Anterior cingulate cortex (tissue), 58 donors: ENCODE measurements around the gene IER5.

ENCODE experiments used
- DNase-seq, 58 donors: peaks; one replicate each; lab custom pipeline; 2025; lab: John Stamatoyannopoulos, UW

The IER5 gene

DNA sequence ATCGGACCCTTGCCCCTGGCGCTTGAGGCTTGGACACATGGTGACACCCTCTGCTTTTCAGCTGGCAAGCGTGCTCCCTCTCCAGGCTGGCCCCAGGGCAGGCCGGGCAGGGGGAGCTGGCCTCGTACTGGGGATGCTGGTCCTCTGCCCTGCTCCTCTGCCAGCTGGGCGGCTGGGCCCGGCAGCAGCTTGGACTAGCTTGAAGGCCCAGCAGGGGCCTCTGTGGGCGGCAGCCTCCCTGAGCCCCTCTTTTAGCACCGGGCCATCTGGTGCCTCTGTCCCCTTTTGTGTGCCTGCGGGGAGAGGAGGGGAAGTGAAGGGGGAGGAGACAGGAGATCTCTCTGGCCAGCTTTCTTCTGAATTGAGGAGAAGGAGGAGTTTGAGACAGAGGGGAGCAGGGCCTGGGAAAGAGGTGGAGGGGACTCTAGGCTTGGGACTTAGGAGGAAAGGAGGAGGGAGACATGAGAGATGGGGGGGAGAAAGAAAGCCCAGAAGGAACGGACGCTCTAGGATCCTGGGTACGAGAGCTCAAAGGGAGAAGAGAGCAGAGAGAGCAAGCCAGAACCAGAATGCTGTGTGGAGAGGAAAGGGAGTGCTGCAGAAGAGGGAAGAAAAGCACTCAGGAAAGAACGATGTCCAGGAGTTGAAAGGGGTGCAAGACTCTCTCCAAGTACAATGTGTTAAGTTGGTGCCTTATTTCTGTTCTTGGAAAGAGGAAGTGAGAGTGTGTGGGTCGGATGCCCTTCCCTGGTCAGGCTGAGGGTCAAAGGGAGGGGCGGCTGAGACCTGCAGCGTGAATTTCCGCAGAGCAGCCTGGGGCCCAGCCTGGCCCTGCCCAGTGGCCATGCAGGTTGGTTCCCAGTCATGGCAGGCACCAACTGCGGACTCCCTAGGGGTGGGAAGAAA is 40.3 kb downstream of the IER5 start:
- DNase-seq = peak in 8 of 58 donors; percentile 11 to 46 (median 22)

DNA sequence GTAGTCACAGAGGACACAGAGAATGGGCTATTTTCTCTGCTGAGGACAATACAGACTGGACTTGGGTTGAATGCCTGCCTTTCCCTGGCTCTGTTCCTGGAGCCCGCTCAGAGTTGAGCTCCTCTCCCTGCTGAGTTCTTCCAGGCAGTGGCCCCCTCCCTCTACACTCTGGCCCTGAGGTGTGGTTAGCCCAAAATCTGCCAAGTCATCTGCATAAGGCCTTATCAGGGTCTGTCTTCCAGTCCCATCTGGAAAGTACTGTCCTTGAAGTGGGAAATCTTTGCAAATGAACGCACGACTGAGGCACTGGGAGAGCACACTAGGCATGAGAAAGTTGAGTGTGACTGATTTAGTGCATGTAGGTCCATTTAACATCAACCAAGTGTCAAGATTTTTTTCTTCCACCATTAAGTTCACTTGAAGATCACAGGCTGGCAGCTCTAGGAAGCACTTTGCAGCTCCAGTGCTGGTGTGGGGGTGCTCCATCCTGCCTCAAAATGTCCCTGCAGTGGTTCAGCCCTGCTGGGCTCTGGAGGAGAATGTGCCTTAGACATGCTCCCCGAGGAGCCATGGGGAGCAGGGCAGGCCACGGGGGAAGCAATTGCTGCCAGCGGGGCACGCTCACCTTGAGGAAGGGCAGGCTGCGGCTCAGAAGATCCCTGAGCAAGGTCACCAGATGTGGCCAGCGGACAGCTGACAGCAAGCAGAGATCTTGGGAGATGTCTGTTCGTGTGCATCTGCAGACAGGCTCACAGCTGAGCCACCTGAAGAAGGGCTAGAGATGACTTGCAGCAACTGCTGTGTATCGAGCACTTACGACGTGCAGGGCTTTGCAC is 41.5 kb downstream of the IER5 start:
- peak in 15 of 58 donors; percentile 8 to 58 (median 27) for DNase-seq

DNA sequence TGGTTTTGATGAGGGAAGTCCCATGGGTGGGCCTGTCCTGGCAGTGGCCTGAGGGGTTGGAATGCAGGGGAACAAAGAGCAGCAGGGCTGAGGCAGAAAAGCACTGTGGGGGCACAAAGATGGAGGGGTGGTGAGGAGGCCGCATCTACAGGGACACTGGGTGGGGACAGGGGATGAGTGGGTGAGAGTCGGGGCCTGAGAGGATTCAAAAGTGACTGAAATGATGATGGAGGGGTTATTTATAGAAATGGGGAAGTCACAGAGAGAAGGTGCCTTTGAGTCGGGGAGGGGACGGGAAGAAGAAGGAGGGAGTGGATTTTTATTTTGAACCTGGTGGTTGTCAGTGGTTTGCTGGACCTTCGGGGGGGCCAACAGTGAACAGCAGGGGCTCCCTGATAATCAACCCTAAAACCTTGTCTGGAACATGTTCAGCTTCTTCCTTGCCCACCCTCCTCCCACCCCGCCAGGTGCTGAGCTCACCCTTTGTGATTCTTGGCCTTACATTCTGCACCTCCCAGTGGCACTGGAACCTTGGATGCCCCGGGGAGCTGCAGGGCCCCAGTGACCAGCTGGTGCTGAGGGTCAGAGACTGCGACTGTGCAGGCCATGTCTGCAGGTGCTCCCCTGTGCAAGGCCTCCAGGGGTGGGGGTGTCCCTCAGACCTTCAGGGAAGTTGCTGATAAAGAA is 42.9 kb downstream of the IER5 start:
- no peak for DNase-seq

DNA sequence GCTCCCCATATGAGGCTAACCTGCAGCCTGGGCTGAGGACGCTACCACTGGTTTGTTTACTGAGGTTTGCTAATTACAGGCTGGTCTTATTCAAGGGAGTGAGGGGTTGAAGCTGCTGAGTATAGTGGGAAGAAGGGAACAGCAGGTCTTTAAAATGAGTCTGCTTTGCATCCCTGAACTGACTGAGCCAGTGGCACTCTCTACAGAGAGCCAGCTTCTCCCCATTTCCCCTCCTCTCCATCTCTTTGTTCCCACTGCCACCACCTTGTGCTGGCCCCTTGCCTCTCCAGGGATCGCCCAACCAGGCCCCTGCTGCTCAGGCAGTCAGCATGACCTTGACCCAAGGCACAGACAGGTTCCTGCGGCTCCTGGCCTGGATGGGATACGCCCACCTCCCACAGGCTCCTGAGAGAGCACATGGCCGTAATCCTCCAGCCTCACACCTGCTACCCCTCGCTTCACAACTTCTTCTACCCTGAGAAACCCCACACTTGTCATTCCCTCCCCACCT is 45.0 kb downstream of the IER5 start:
- DNase-seq = no peak

DNA sequence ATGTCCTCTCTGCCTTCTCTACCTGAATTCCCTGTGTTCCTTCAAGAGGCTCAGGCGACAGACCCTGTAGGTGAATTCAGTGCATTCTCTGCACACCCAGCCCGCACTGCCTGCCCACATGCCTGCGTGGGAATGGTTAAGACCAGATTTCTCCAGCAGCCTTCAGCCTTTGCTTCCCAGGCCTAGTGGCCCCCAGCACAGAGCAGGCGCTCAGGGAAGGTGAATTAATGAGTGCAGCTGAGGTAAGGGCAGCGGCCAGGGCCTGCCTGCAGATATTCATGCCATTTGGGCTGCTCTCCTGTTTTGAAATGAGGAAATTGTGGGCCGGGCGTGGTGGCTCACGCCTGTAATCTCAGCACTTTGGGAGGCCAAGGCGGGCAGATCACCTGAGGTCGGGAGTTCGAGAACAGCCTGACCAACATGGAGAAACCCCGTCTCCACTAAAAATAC is 45.5 kb downstream of the IER5 start:
- DNase-seq = no peak

DNA sequence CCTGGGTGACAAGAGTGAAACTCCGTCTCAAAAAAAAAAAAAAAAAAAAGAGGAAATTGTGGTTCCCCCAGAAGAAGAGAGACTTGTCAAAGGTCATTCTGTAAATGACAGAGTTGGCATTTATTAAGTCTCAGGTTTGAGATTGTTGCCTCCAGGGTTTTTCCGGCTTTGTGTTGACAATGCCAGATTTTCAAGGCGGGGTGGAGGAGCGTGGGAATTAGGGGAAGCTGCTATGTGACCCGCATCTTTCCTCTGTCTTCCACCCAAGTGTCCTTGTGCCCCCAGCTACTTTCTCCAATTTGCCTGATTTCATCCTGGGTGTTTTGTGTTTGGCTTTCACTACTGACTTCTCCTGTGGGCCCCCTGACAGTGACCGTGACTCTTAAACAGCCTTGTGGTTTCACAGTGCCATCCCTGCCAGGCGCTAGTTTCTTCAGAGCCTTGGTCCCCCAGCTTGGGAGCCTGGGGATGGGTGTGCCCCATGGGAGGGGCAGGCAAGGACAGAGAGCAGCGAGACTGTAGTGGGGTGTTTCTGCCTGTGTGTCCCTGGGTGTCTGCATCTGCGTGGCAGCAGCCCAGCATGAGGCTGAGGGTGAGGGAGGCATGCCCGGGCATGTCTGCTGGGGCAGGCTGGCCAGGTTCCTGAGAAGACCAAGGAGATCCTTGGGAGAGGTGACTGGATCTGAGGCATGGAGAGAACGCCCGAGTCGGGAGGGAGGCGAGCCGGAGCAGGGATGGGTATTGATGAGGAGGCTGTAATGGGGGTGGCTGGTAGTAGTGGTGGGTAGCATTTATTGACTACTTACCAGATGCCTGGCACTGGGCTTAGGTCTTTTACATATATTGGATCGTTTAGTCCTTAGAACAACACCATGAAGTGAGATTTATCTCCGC is 46.3 kb downstream of the IER5 start:
- peak in 3 of 58 donors; percentile 7 to 21 (median 18) for DNase-seq

DNA sequence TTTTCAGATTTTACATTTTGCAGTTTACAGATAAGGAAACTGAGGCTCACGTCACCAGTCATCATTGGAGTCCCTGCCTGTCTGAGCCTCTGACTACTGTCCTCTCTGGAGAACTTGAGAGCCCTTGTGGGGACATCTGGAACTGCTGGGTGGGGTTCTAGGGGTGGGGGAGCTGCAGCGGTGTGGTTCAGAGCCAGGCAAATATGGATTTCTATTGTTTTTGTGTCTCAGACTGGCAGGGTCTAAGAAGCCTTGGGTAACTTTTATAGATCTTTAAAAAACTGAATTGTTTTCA is 46.9 kb downstream of the IER5 start:
- no peak for DNase-seq

DNA sequence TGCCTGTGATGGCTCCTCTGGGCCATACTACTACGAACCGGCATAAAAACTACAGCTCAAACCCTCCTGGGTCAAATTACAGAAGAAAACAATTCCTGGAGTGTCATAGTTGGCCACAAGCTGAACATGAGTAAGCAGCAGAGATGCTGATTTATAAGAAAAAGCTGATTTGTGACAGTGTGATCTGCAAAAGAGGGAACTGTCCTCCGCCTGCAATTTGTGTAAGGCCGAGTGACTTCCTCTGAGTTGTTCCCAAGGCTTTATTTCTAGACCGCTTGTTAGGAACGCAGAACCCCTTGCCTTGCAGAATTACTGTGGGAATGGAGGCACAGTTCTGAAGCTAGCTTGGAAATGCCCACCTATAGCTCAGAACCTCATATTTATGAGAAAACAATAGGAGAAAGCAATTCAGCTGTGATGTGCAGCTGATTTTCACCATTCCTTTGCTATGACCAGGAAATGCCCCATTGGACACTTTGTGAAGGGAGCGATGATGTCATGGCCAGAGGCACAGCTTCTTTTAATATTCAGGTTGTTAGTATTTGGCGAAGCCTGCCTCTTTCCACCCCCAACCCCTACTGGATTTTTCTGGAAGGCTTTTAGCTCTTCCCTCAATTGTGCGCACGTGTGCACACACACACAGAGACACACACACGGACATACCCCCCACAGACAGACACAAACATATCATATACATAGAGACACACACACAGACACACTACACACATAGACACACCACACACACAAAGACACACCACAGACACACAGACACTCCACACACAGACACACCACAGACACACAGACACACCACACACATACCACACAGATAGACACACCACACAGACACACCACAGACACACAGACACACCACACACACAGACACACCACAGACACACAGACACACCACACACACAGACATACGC is 47.6 kb downstream of the IER5 start:
- DNase-seq = peak in 1 of 58 donors; percentile 22

DNA sequence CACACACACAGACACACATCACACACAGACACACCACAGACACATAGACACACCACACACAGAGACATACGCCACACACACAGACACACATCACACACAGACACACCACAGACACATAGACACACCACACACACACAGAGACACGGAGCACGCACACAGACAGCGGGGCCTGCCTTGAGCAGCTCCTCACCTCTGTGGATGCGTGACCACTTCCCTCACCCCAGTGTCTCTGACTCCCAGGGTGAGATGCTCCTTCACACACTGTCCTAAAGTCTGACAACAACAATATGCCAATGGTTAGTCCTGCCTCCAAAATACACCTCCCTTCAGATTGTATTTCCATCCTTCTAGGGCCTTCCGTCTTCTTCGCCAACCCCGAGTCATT is 48.2 kb downstream of the IER5 start:
- DNase-seq = no peak

DNA sequence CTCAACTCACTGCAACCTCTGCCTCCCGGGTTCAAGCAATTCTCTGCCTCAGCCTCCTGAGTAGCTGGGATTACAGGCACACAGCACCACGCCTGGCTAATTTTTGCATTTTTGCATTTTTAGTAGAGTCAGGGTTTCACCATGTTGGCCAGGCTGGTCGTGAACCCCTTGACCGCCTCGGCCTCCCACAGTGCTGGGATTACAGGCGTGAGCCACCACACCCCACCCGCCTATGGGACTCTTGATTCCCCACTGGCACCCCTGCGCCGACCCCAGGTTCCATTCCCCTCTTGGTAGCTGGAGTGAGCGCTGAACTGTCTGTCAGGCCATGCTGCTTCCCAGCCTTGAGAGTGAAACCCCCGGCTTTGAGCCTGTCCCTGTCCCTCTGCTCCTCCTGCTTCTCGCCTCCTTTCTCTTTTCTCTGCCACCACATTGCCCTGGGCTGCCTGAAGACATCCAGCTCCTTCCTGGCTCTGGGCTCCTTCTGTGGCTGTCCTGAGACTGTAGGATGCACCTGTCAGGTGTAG is 48.8 kb downstream of the IER5 start:
- no peak for DNase-seq

DNA sequence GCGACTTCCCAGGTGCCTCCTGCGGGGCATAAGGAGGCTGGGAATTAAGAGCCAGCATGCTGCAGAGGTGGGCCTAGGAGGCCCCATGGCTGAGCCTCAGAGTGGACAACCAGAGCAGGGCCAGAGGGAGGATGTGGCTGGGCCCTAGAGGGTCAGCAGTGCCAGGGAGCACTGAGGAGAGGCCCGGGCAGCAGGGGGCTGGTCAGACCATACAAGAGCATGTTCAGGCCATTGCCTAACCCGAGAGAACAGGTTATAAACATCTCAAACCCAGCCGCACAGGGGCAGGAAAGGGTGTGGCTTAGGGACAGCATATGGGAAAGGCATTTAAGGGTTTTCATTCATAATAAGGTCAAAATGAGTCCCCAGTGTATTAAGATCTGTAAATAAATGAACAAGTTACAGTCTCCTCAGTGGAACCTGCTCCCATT is 51.1 kb downstream of the IER5 start:
- DNase-seq = no peak

DNA sequence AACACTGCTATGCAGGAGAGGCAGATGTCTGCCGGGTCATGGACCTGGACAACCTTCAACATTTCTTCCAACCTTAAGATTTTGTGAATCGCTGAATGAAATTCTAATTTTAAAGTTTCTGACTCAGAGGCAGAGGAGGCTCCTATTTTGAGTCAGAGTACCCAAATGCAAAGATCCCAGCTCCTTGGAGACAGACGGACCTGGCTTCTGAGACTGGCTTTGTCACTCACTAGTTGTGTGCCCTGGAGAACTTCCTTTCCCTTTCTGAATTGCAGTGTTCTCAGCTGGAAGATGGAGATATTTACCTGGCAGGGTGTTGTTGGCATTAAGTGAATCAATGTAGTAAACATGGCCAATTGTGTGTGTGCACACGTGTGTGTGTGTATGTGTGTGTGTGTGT is 51.9 kb downstream of the IER5 start:
- peak in 2 of 58 donors; percentile 7 to 42 for DNase-seq

DNA sequence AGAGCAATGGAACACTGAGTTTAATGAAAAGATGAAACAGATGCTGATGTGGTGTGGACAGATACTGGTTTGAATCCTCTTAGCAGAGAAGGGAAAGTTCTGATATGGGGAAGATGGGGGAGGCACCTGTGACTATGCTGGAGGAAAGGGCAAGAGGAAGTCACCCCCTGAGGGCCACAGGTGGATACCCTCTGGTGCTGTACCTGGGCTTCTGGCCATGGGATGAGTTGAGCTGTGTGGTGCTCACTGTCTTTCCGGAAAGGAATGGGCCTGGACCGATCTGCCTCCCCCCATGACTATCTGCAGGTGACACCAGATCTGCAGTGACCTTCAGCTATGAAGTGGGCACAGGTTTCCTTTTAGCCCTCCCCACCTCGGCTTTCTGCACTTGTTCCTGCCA is 52.4 kb downstream of the IER5 start:
- DNase-seq = no peak

DNA sequence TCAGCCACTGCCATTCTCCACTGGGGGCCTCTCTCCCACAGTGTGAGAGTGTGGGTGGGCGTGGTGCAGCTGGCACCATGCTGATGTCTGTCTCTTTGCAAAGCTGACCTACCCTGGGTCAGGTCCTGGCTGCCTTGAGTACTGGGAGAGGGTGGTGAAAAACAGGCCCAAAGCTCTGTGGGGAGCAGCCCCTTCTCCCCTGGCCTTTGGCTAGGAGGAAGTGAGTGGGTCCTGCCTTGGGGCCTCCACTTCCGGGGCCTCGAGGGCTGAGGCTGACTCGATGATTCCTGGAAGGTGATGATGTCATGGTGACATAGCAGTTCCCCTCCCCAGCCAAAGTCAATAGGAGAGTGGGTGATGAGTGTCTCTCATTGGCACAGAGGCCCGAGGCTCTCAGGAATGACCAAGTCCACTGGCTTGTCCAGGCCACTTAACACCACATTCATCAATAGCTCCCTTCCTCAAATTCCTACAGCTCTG is 53.0 kb downstream of the IER5 start:
- peak in 3 of 58 donors; percentile 19 to 81 (median 21) for DNase-seq
